ENCODE results near the gene LCN2. TPM values are rescaled to one million over a fixed set of nuclear protein-coding genes. Genes with fewer than 3 reads are reported as not detected.

Gene LCN2
- 4.7 TPM for total RNA-seq

GRCh38 chr9:128149001-128149701 lies at the start of gene LCN2:
Gene LCN2 (plus strand): TSS chr9:128149453. CDS start chr9:128149526, 73 bp downstream.
- H3K27me3 ChIP-seq (ENCODE audit: insufficient read depth, low read length), result no peaks in the 10 kb centered on the region
- no peak within 1 kb of the TSS for H3K4me3 ChIP-seq (ENCODE audit: low read length)
- H3K9me3 ChIP-seq (ENCODE audit: low read depth, low read length), result no peaks in the 10 kb centered on the region
- peaks cover under 1% of the 10 kb centered on the region for H3K4me1 ChIP-seq (ENCODE audit: insufficient read depth, low read length)

GRCh38 chr9:128099932-128100491 lies 49.2 kb upstream of the LCN2 start:
- peaks cover 45% of the 10 kb centered on the region for H3K4me1 ChIP-seq (ENCODE audit: insufficient read depth, low read length)
- no peaks in the 10 kb centered on the region for H3K27me3 ChIP-seq (ENCODE audit: insufficient read depth, low read length)
- H3K9me3 ChIP-seq (ENCODE audit: low read depth, low read length), result no peaks in the 10 kb centered on the region
- H3K4me3 ChIP-seq (ENCODE audit: low read length), result no peak overlapping the region

GRCh38 chr9:128100581-128100980 lies 48.7 kb upstream of the LCN2 start:
- H3K4me3 ChIP-seq (ENCODE audit: low read length), result no peak overlapping the region
- H3K4me1 ChIP-seq (ENCODE audit: insufficient read depth, low read length), result peaks cover 40% of the 10 kb centered on the region
- no peaks in the 10 kb centered on the region for H3K9me3 ChIP-seq (ENCODE audit: low read depth, low read length)
- H3K27me3 ChIP-seq (ENCODE audit: insufficient read depth, low read length), result no peaks in the 10 kb centered on the region

- no peaks in the 10 kb centered on the region for H3K27me3 ChIP-seq (ENCODE audit: insufficient read depth, low read length)
- peaks cover 39% of the 10 kb centered on the region for H3K4me1 ChIP-seq (ENCODE audit: insufficient read depth, low read length)
- no peak overlapping the region for H3K4me3 ChIP-seq (ENCODE audit: low read length)
- H3K9me3 ChIP-seq (ENCODE audit: low read depth, low read length), result no peaks in the 10 kb centered on the region
These were observed 48.0 kb upstream of the LCN2 start for GRCh38 chr9:128101231-128101661.

GRCh38 chr9:128101690-128102089 lies 47.6 kb upstream of the LCN2 start:
- Histone ChIP-seq H3K27me3 (ENCODE audit: insufficient read depth, low read length) (no peaks in the 10 kb centered on the region), H3K4me1 (ENCODE audit: insufficient read depth, low read length) (peaks cover 39% of the 10 kb centered on the region), H3K9me3 (ENCODE audit: low read depth, low read length) (no peaks in the 10 kb centered on the region), H3K4me3 (ENCODE audit: low read length) (no peak overlapping the region)

- H3K4me3 ChIP-seq (ENCODE audit: low read length), result no peak overlapping the region
- no peaks in the 10 kb centered on the region for H3K9me3 ChIP-seq (ENCODE audit: low read depth, low read length)
- peaks cover 37% of the 10 kb centered on the region for H3K4me1 ChIP-seq (ENCODE audit: insufficient read depth, low read length)
- H3K27me3 ChIP-seq (ENCODE audit: insufficient read depth, low read length), result no peaks in the 10 kb centered on the region
These were observed 47.1 kb upstream of the LCN2 start for GRCh38 chr9:128102196-128102595.

- H3K4me3 ChIP-seq (ENCODE audit: low read length), result no peak overlapping the region
- peaks cover 29% of the 10 kb centered on the region for H3K4me1 ChIP-seq (ENCODE audit: insufficient read depth, low read length)
- H3K27me3 ChIP-seq (ENCODE audit: insufficient read depth, low read length), result no peaks in the 10 kb centered on the region
- H3K9me3 ChIP-seq (ENCODE audit: low read depth, low read length), result no peaks in the 10 kb centered on the region
These were observed 46.2 kb upstream of the LCN2 start for GRCh38 chr9:128102861-128103588.

- no peaks in the 10 kb centered on the region for H3K27me3 ChIP-seq (ENCODE audit: insufficient read depth, low read length)
- H3K4me1 ChIP-seq (ENCODE audit: insufficient read depth, low read length), result peaks cover 23% of the 10 kb centered on the region
- no peak overlapping the region for H3K4me3 ChIP-seq (ENCODE audit: low read length)
- no peaks in the 10 kb centered on the region for H3K9me3 ChIP-seq (ENCODE audit: low read depth, low read length)
These were observed 45.7 kb upstream of the LCN2 start for GRCh38 chr9:128103589-128103962.

GRCh38 chr9:128104171-128104618 lies 45.1 kb upstream of the LCN2 start:
- no peaks in the 10 kb centered on the region for H3K9me3 ChIP-seq (ENCODE audit: low read depth, low read length)
- H3K4me3 ChIP-seq (ENCODE audit: low read length), result no peak overlapping the region
- H3K27me3 ChIP-seq (ENCODE audit: insufficient read depth, low read length), result no peaks in the 10 kb centered on the region
- H3K4me1 ChIP-seq (ENCODE audit: insufficient read depth, low read length), result peaks cover 17% of the 10 kb centered on the region

- H3K9me3 ChIP-seq (ENCODE audit: low read depth, low read length), result no peaks in the 10 kb centered on the region
- peaks cover 8% of the 10 kb centered on the region for H3K4me1 ChIP-seq (ENCODE audit: insufficient read depth, low read length)
- no peaks in the 10 kb centered on the region for H3K27me3 ChIP-seq (ENCODE audit: insufficient read depth, low read length)
- no peak overlapping the region for H3K4me3 ChIP-seq (ENCODE audit: low read length)
These were observed 43.6 kb upstream of the LCN2 start for GRCh38 chr9:128105538-128106175.

GRCh38 chr9:128106181-128106939 lies 42.9 kb upstream of the LCN2 start:
- Histone ChIP-seq H3K27me3 (ENCODE audit: insufficient read depth, low read length) (no peaks in the 10 kb centered on the region), H3K4me3 (ENCODE audit: low read length) (no peak overlapping the region), H3K4me1 (ENCODE audit: insufficient read depth, low read length) (peaks cover 8% of the 10 kb centered on the region), H3K9me3 (ENCODE audit: low read depth, low read length) (no peaks in the 10 kb centered on the region)

- H3K9me3 ChIP-seq (ENCODE audit: low read depth, low read length), result no peaks in the 10 kb centered on the region
These were observed 42.2 kb upstream of the LCN2 start for GRCh38 chr9:128106940-128107467.

GRCh38 chr9:128107468-128108268 lies 41.6 kb upstream of the LCN2 start:
- H3K4me1 ChIP-seq (ENCODE audit: insufficient read depth, low read length), result peaks cover 7% of the 10 kb centered on the region

More at GRCh38 chr9:128106940-128107467, 42.2 kb upstream of the LCN2 start:
- H3K4me1 ChIP-seq (ENCODE audit: insufficient read depth, low read length), result peaks cover 8% of the 10 kb centered on the region
- H3K4me3 ChIP-seq (ENCODE audit: low read length), result no peak overlapping the region
- no peaks in the 10 kb centered on the region for H3K27me3 ChIP-seq (ENCODE audit: insufficient read depth, low read length)

More at GRCh38 chr9:128107468-128108268, 41.6 kb upstream of the LCN2 start:
- H3K27me3 ChIP-seq (ENCODE audit: insufficient read depth, low read length), result no peaks in the 10 kb centered on the region
- no peaks in the 10 kb centered on the region for H3K9me3 ChIP-seq (ENCODE audit: low read depth, low read length)
- no peak overlapping the region for H3K4me3 ChIP-seq (ENCODE audit: low read length)
